VCaP (cell line): Measurements from ENCODE around the gene SLC17A5.
"Not testable (repeated sequence)": the region's sequence is repeated elsewhere in the genome, so short reads cannot be mapped to it uniquely, and the experiment has no call there.

Experiments
- H3K27ac ChIP-seq: fragments of 450-650 bp; 2 replicates; pipeline ENCODE4 v1.5.1; 2017
- CTCF ChIP-seq: fragments of 450-650 bp; conservative IDR thresholded peaks from 2 replicates; pipeline ENCODE4 v1.5.1; 2017; ENCODE audit warnings: mild to moderate bottlenecking, moderate library complexity

Gene SLC17A5

GRCh38 chr6:73558624-73559398 is 95.0 kb downstream of the SLC17A5 start:
- H3K27ac ChIP-seq = no peak overlapping the region
- TF ChIP-seq CTCF = no peak

DNA sequence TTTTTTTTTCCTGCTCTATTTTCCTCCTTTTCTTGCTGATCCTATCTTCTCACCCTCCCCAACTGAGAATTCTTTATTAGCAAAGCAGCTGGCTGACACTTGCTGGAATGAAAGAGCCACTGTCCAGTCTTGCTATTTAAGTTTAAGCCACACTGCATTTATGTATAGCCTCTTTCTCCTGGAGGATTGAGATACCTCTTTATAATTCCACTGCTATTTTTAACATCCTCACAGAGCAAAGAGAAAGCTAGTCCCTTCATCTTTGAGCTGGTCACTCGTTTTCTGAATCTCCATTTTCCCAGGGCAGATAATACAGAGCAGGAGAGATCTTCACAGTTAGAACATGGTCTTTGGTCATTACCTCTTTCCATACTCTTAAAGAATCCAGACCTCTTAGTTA is 97.0 kb downstream of the SLC17A5 start:
- no peak for TF ChIP-seq CTCF
- no peak overlapping the region for H3K27ac ChIP-seq

GRCh38 chr6:73555380-73555949 is 98.3 kb downstream of the SLC17A5 start:
- not testable (repeated sequence) for H3K27ac ChIP-seq

DNA sequence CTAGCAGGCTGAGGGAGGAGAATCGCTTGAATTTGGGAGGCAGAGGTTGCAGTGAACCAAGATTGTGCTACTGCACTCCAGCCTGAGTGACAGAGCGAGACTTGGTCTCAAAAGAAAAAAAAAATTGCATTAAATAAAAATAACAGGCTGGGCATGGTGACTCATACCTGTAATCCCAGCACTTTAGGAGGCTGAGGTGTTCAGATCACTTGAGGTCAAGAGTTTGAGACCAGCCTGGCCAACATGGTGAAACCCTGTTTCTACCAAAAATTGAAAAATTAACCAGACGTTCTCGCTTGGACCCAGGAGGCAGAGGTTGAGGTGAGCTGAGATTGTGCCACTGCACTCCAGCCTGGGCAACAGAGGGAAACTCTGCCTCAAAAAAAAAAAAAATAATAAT is 102.7 kb downstream of the SLC17A5 start:
- not testable (repeated sequence) for H3K27ac ChIP-seq

DNA sequence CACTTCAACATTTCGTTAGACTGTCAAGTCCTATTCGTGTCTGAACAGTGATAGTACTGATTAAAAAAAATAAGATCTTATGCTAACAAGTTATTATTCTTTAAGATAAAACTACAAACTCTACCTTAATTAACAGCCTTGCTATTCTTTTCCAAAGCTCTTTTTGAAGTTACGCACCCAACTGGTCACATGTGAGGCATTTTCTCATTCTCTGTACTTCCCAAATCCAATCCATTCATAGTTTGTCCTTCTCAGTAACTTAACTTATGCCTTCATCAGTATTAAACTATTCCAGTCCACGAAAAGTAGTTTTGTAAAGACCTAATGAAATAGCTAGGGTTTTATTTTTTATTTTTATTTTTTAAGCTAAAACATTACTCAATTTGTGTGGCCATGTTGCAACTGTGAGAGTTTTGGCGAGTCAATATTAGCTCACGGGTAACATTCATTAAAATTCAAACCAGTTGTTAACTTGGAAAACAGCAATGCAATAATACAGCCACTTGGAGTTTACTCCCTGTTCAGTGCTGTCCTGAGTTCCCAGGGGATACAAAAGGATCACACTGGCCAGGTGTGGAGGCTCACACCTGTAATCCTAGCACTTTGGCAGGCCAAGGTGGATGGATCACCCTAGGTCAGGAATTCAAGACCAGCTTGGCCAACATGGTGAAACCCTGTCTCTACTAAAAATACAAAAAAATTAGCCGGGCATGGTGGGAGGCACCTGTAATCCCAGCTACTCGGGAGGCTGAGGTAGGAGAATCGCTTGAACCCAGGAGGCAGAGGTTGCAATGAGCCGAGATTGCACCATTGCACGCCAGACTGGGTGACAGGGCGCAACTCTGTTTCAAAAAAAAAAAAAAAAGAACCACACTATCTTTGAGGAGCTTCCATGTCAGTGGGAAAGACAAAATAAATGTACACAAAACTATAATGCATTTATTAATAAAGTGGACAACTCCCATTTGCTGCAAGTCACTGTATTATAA is 105.0 kb downstream of the SLC17A5 start:
- peak; percentile 19 for TF ChIP-seq CTCF
- H3K27ac ChIP-seq = no peak overlapping the region

DNA sequence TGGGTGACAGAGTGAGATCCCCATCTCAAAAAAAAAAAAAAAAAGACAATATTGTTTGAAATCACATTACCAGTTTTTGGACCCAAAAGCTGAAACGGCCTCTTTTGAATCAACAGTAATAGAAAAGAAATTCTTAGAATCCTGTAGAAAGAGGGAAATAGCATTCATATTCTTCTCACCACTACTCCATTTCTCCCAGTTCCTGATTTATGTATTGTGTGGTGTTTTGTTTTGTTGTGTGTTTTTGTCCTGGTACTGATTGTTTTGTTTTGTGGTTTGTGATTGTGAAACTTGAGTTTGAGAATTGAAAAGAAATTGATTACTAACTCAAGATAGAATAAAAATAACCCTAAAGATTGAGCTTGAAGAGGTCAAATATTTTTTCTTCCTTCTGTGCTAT is 106.8 kb downstream of the SLC17A5 start:
- no peak for TF ChIP-seq CTCF

More for the DNA sequence above, 106.8 kb downstream of the SLC17A5 start:
- no peak overlapping the region for H3K27ac ChIP-seq
